GM15510 (cell line): ENCODE measurements around the gene RAI1.

Experiments used
- POLR2A ChIP-seq: IDR thresholded peaks from 3 replicates; pipeline ENCODE4 v1.6.1; 2011; ENCODE audit warnings: borderline replicate concordance; ENCODE audit not compliant: insufficient read length; ENCODE audit errors: extremely low read depth

The RAI1 gene

GRCh38 chr17:17663160-17664063, 17.8 kb upstream of the RAI1 start:
- TF ChIP-seq POLR2A = no peak

DNA sequence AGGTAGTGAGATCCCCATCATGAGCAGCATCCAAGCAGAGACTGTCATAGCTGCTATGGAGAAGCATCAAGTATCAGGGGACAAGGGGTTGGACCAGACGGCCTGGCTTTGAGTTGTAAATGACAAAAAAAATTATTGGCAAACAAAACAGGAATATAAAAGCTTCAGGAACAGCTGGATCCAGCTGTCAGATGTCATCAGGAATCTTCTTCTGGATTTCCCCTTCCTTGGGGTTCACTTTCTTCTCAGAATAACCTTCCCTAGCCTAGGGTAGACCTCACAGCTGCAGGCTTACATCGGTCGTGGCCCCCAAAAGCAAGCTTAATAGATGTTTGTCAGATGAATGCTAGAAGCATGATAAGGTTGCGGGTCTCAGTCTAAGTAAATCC, 17.2 kb upstream of the RAI1 start:
- no peak for TF ChIP-seq POLR2A

GRCh38 chr17:17665255-17665654, 16.0 kb upstream of the RAI1 start:
- TF ChIP-seq POLR2A = no peak

DNA sequence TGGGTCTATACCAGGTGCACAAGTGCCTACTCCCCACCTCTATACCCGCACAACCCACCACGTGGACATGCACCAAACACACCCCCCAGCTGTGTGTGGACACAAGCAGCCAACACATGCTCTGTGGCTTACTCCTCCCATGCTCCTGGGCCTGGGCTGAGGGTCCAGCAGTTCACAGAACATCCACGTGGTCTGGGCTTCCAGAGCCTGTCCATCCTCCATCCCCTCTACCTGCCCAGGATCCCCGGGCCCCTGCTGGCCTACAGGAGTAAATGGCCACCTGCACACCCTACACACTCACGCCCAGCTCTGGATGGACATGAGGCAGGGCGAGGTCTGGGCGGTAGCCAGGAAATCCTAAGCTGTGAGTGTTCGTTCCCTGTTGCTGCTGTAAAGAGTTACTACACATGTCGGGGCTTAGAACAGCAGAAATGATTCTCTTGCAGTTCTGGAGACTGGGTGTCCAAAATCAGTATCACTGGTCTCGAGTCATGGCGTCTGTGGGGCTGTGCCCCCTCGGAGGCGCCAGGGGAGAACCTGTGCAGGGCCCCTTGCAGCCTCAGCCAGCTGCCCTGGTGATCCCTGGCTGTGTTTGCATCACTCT, 15.0 kb upstream of the RAI1 start:
- TF ChIP-seq POLR2A = no peak

DNA sequence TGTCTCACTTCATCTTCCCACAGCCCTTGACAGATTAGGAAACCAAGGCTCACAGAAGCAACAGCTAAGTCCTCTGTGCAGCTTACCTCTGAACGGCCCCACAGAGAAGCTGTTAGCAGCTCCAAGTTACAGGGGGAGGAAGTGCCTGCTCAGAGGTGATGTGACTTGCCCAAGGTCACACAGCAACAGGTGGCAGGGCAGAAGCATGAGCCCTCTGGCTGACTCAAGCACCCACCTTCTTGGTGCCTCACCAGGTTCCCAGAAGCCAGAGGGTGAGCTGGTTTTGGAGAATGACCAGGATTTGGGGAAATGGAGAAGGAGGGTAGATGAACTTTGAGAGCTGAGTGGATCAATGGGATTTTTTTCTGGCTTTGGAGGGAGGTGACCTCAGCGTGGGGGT, 14.0 kb upstream of the RAI1 start:
- TF ChIP-seq POLR2A = no peak

DNA sequence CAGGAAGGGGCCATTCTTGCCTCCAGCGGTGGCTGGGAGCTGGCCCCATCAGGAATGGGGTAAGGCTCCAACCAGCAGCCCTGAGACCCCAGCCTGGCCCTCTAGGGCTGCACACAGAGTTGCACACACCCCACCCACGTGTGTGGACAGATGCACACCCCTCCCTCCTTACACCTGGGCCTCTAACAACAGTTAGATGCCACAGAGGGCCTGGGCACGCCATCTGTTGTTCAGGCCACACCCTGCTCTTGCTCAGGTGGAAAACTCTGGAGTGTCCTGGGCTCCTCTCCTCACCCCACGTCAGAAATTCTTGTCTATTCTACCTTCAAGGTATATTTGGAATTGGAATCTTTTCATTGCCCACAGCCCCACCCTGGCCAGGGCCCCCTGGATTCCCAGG, 13.3 kb upstream of the RAI1 start:
- no peak for TF ChIP-seq POLR2A

GRCh38 chr17:17668358-17668757, 12.9 kb upstream of the RAI1 start:
- no peak for TF ChIP-seq POLR2A

- TF ChIP-seq POLR2A = no peak
These were observed 12.3 kb upstream of the RAI1 start for GRCh38 chr17:17668775-17669579.

DNA sequence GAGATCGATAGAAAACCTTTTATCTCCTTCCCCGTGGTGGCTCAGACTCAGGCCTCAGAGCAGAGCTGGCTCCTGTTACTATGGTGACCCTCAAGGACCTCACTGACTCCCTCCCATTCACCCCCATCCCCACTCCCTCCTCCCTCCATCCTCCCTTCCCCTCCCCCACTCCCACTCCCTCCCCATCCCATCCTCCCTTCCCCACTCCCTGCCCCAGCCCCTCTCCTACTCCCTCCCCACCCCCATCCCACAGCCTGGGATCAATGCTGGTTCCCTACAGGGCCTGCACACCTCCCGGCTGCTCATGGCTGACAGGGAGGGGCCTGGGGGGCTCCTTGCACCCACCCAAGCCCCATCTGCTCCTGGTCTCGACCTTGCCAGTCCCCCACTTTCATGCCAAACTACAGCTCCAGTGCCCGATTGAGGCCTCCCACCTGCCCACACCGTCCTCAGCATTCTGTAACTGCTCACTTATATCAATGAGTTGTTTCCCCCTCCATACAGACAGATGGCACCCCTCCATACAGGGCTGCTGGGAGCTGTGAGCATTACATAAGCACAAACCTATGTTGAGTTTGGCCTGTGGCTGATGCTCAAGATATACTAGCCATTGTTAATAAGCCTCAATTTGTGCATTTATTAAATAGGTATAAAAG, 11.6 kb upstream of the RAI1 start:
- no peak for TF ChIP-seq POLR2A

DNA sequence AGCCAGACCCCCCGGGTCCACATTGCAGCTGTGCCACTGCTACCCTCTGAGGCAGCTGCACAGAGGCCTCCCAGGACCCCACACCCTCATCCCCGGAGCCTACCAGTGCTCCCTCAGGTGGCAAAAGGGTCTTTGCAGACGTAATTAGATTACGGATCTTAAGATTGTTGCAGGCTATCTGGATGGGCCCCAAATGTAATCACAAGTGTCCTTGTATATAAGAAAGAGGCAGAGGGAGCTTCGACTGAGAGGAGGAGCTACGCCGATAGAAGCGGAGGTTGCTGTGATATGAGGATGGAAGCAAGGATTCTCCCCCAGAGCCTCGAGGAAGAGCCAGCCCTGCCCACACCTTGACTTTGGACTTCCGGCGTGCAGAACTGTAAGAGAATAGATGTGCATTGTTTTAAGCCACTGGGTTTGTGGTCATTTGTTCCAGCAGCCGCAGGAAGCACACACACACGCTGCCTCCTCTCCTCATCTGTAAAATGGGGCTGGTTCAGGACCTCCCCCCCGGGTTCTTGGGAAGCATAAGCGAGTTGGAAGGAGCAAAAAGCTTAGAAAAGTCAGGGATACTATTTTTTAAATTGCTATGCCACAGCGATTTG, 10.5 kb upstream of the RAI1 start:
- no peak for TF ChIP-seq POLR2A

- no peak for TF ChIP-seq POLR2A
These were observed 9.7 kb upstream of the RAI1 start for GRCh38 chr17:17671369-17672129.

DNA sequence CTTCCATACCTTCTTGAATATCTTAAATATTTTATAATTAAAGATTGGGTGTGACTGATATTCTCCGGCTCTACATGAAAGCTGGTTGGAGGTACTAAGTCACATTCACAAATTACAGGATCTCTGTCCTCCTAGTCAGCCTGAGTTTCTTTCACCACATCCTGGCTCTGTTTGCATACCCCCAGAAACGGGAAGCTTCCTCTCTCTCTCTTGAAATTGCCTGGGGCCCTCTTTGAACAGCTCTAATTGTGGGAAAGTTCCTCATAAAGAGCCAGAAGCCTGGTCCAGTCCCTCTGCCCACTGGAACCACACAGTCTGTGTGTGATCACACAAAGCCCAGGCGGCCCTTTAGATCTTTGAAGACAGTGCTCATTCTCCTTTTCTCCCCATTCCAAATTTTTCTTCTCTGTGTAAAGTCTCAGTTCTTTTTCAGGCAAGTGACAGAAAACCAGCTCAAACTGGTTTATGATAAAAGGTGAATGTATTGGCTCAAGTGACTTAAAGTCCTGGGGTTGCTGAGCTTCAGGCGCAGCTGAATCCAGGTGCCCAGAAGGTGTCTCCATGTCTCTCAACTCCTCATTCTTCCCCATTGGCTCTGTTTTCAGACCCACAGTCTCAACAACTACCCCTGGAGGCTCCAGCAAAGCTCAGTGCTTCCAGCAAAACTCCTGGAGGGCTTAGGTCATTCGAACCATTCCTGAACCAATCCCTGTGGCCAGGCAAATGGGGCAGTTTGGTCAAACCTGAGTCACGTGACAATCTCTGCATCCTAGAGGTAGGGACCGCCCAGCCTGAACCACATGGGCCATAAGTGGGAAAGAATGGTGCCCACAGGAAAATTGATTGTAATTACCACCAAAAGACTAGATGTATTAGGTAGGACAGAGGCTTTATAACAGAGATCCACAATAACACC, 8.5 kb upstream of the RAI1 start:
- no peak for TF ChIP-seq POLR2A

- TF ChIP-seq POLR2A = no peak
These were observed 5.8 kb upstream of the RAI1 start for GRCh38 chr17:17675416-17675815.
